Neural cell (in vitro differentiated cells): Measurements from ENCODE around the gene MAP4K4. TPM values are rescaled to one million over a fixed set of nuclear protein-coding genes. Genes with fewer than 3 reads are reported as not detected.

ENCODE experiments used
- H2AFZ ChIP-seq: fragments of 200-600, 300-800 bp; sonication (generic), shearing (Covaris generic); 2 replicates; pipeline ENCODE4 v1.6.0; 2014; ENCODE audit warnings: low read depth, mild to moderate bottlenecking, antibody characterized with exemption, low read length, moderate library complexity
- H3F3A ChIP-seq: fragments of 200-600 bp; shearing (Covaris generic); 2 replicates; pipeline ENCODE4 v1.6.1; 2016; ENCODE audit warnings: mild to moderate bottlenecking, moderate library complexity, mixed read lengths, antibody characterized with exemption, low read length; ENCODE audit not compliant: insufficient read depth, poor library complexity, severe bottlenecking
- H3K27ac ChIP-seq: fragments of 200-600, 300-800 bp; sonication (generic), shearing (Covaris generic); 2 replicates; pipeline ENCODE4 v1.5.1; 2014; ENCODE audit warnings: mild to moderate bottlenecking, low read length, moderate library complexity
- H3K27me3 ChIP-seq: fragments of 300-800, 200-600 bp; sonication (generic), shearing (Covaris generic); 2 replicates; pipeline ENCODE4 v1.6.0; 2014; ENCODE audit warnings: mild to moderate bottlenecking, low read depth, low read length, moderate library complexity; ENCODE audit not compliant: insufficient read depth
- H3K36me3 ChIP-seq: fragments of 300-800, 200-600 bp; sonication (generic), shearing (Covaris generic); 2 replicates; pipeline ENCODE4 v1.5.1; 2014; ENCODE audit warnings: mild to moderate bottlenecking, antibody characterized with exemption, low read length, moderate library complexity; ENCODE audit not compliant: insufficient read depth
- H3K4me2 ChIP-seq: fragments of 300-800, 200-600 bp; sonication (generic), shearing (Covaris generic); 2 replicates; pipeline ENCODE4 v1.6.0; 2014; ENCODE audit warnings: mild to moderate bottlenecking, low read length
- H3K4me3 ChIP-seq: fragments of 300-800, 200-600 bp; sonication (generic), shearing (Covaris generic); 2 replicates; pipeline ENCODE4 v1.5.1; 2014; ENCODE audit warnings: mild to moderate bottlenecking, low read length, moderate library complexity
- H3K79me2 ChIP-seq: fragments of 200-600 bp; shearing (Covaris generic); replicated peaks from 2 replicates; pipeline ENCODE4 v1.6.0; 2014; ENCODE audit warnings: mild to moderate bottlenecking, low read length, moderate library complexity; ENCODE audit not compliant: insufficient read depth
- H3K9ac ChIP-seq: fragments of 300-800, 200-600 bp; sonication (generic), shearing (Covaris generic); 2 replicates; pipeline ENCODE4 v1.6.1; 2016; ENCODE audit warnings: mild to moderate bottlenecking, low read length, mixed read lengths
- H3K9me2 ChIP-seq: fragments of 200-600 bp; shearing (Covaris generic); 2 replicates; pipeline ENCODE4 v1.6.1; 2016; ENCODE audit warnings: mild to moderate bottlenecking, low read length, mixed read lengths; ENCODE audit not compliant: insufficient read depth
- H3K9me3 ChIP-seq: fragments of 200-600, 300-800 bp; sonication (generic), shearing (Covaris generic); 2 replicates; pipeline ENCODE4 v1.6.1; 2016; ENCODE audit warnings: mild to moderate bottlenecking, mixed run types, low read length, moderate library complexity, mixed read lengths
- H4K20me1 ChIP-seq: fragments of 200-600 bp; shearing (Covaris generic); 2 replicates; pipeline ENCODE4 v1.6.1; 2016; ENCODE audit warnings: mild to moderate bottlenecking, mixed run types; ENCODE audit not compliant: insufficient read depth
- CTCF ChIP-seq: fragments of 450-650 bp; IDR thresholded peaks from 2 replicates; pipeline ENCODE4 v1.5.1; 2014; ENCODE audit warnings: antibody characterized with exemption, mild to moderate bottlenecking, moderate library complexity; ENCODE audit not compliant: poor library complexity, severe bottlenecking
- EP300 ChIP-seq: fragments of 450-650 bp; conservative IDR thresholded peaks from 2 replicates; pipeline ENCODE4 v1.6.1; 2014; ENCODE audit warnings: antibody characterized with exemption, mild to moderate bottlenecking, moderate library complexity; ENCODE audit not compliant: poor library complexity, severe bottlenecking
- EZH2 ChIP-seq: fragments of 200-600, 300-800 bp; shearing (Covaris generic), sonication (generic); IDR thresholded peaks from 2 replicates; pipeline ENCODE4 v1.6.1; 2014; ENCODE audit warnings: antibody characterized with exemption, low read length, borderline replicate concordance, mild to moderate bottlenecking; ENCODE audit not compliant: insufficient read depth, poor library complexity, severe bottlenecking
- MXI1 ChIP-seq: fragments of 450-650 bp; conservative IDR thresholded peaks from 2 replicates; pipeline ENCODE4 v1.6.1; 2014; ENCODE audit warnings: antibody characterized with exemption, mild to moderate bottlenecking; ENCODE audit not compliant: poor library complexity, severe bottlenecking
- POLR2AphosphoS5 ChIP-seq: IDR thresholded peaks from 2 replicates; pipeline ENCODE4 v1.6.1; 2012
- RAD21 ChIP-seq: fragments of 450-650 bp; conservative IDR thresholded peaks from 2 replicates; pipeline ENCODE4 v1.6.1; 2014; ENCODE audit warnings: antibody characterized with exemption, mild to moderate bottlenecking, moderate library complexity
- REST ChIP-seq: IDR thresholded peaks from 2 replicates; pipeline ENCODE4 v1.6.1; 2012; ENCODE audit warnings: borderline replicate concordance
- SMC3 ChIP-seq: fragments of 450-650 bp; conservative IDR thresholded peaks from 2 replicates; pipeline ENCODE4 v1.6.1; 2014; ENCODE audit warnings: antibody characterized with exemption, mild to moderate bottlenecking, moderate library complexity; ENCODE audit not compliant: poor library complexity
- TAF1 ChIP-seq: IDR thresholded peaks from 2 replicates; pipeline ENCODE4 v1.6.1; 2012; ENCODE audit warnings: low read depth
- polyA plus RNA-seq: library from polyadenylated mRNA; depleted of rRNA; stranded (reverse); fragments of >200 nt; gene quantifications from 2 replicates; pipeline ENCODE4 v1.2.3, GENCODE V29; 2014

The MAP4K4 gene
- polyA plus RNA-seq, 1 donor from 2014 or later = 125 TPM

- Histone ChIP-seq H3K9me2 (no peaks in the 10 kb centered on the region), H3K4me2 (no peak overlapping the region), H3K4me3 (no peak overlapping the region), H3K27me3 (no peaks in the 10 kb centered on the region), H3K79me2 (no peaks in the 10 kb centered on the region), H3F3A (no peaks in the 10 kb centered on the region), H3K36me3 (no peaks in the 10 kb centered on the region), H2AFZ (no peak overlapping the region), H4K20me1 (no peaks in the 10 kb centered on the region), H3K9me3 (no peaks in the 10 kb centered on the region), H3K9ac (no peak overlapping the region), H3K27ac (no peak overlapping the region)
- TF ChIP-seq POLR2AphosphoS5 = no peak
- no peak for TF ChIP-seq TAF1
- no peak for TF ChIP-seq EP300
- no peak for TF ChIP-seq SMC3
- TF ChIP-seq RAD21 = no peak
- TF ChIP-seq CTCF = no peak
- TF ChIP-seq MXI1 = no peak
- TF ChIP-seq EZH2 = no peak
- no peak for TF ChIP-seq REST
Observed at GRCh38 chr2:101655702-101656422, 41.6 kb upstream of the MAP4K4 start.

GRCh38 chr2:101657787-101658186 lies 39.7 kb upstream of the MAP4K4 start:
- Histone ChIP-seq H3F3A (no peaks in the 10 kb centered on the region), H2AFZ (no peak overlapping the region), H3K4me3 (no peak overlapping the region), H3K9ac (no peak overlapping the region), H3K36me3 (no peaks in the 10 kb centered on the region), H3K4me2 (no peak overlapping the region), H3K79me2 (no peaks in the 10 kb centered on the region), H3K27me3 (no peaks in the 10 kb centered on the region), H3K9me2 (no peaks in the 10 kb centered on the region), H4K20me1 (no peaks in the 10 kb centered on the region), H3K27ac (no peak overlapping the region), H3K9me3 (no peaks in the 10 kb centered on the region)
- TF ChIP-seq EP300 = no peak
- TF ChIP-seq POLR2AphosphoS5 = no peak
- no peak for TF ChIP-seq MXI1
- TF ChIP-seq RAD21 = no peak
- no peak for TF ChIP-seq CTCF
- no peak for TF ChIP-seq REST
- TF ChIP-seq EZH2 = no peak
- no peak for TF ChIP-seq SMC3
- no peak for TF ChIP-seq TAF1
